Astrocyte (in vitro differentiated cells and primary cell): Measurements from ENCODE around the gene SNAP25. TPM values are rescaled to one million over a fixed set of nuclear protein-coding genes. Genes with fewer than 3 reads are reported as not detected.

Experiments used
- DNase-seq: peaks from one replicate; pipeline ENCODE4 v3.0.0-alpha.2; 2010; ENCODE audit warnings: low read depth
- FAIRE-seq: peaks from 2 replicates; lab custom pipeline; 2011; peaks lifted over from hg19 to GRCh38; lab: Jason Lieb, UNC
- H2AFZ ChIP-seq: 2 replicates; pipeline ENCODE4 v1.6.0; 2012; ENCODE audit warnings: low read depth, low read length, inconsistent platforms
- H3K27ac ChIP-seq: 2 replicates; pipeline ENCODE4 v1.5.1; 2011; ENCODE audit warnings: low read depth, low read length, inconsistent platforms
- H3K27me3 ChIP-seq: 2 replicates; pipeline ENCODE4 v1.6.0; 2011; ENCODE audit warnings: low read length, inconsistent platforms; ENCODE audit not compliant: insufficient read depth
- H3K36me3 ChIP-seq: 2 replicates; pipeline ENCODE4 v1.5.1; 2011; ENCODE audit warnings: low read length, inconsistent platforms; ENCODE audit not compliant: insufficient read depth
- H3K4me1 ChIP-seq: 2 replicates; pipeline ENCODE4 v1.5.1; 2011; ENCODE audit warnings: low read length, inconsistent platforms; ENCODE audit not compliant: insufficient read depth
- H3K4me2 ChIP-seq: 2 replicates; pipeline ENCODE4 v1.6.0; 2012; ENCODE audit warnings: low read length, inconsistent platforms
- H3K4me3 ChIP-seq: 2 replicates; pipeline ENCODE4 v1.5.1; 2011; ENCODE audit warnings: low read depth, mild to moderate bottlenecking, low read length, inconsistent platforms; ENCODE audit not compliant: insufficient read depth
- H3K79me2 ChIP-seq: 2 replicates; pipeline ENCODE4 v1.6.0; 2012; ENCODE audit warnings: mild to moderate bottlenecking, low read length, inconsistent platforms; ENCODE audit not compliant: insufficient read depth
- H3K9ac ChIP-seq: 2 replicates; pipeline ENCODE4 v1.6.0; 2012; ENCODE audit warnings: mild to moderate bottlenecking, low read length, inconsistent platforms
- H3K9me3 ChIP-seq: 2 replicates; pipeline ENCODE4 v1.5.1; 2012; ENCODE audit warnings: low read depth, mild to moderate bottlenecking, low read length, inconsistent platforms; ENCODE audit not compliant: insufficient read depth
- H4K20me1 ChIP-seq: 2 replicates; pipeline ENCODE4 v1.6.0; 2012; ENCODE audit warnings: low read length, inconsistent platforms; ENCODE audit not compliant: insufficient read depth
- H3K27ac Mint-ChIP-seq: one replicate; pipeline ENCODE4 v1.8.0; 2021; ENCODE audit warnings: mild to moderate bottlenecking, mixed read lengths; ENCODE audit not compliant: unreplicated experiment
- H3K27me3 Mint-ChIP-seq: one replicate; pipeline ENCODE4 v1.8.0; 2021; ENCODE audit warnings: low read depth, mixed read lengths; ENCODE audit not compliant: unreplicated experiment
- H3K36me3 Mint-ChIP-seq: one replicate; pipeline ENCODE4 v1.8.0; 2021; ENCODE audit warnings: low read depth, mixed read lengths; ENCODE audit not compliant: unreplicated experiment
- H3K4me1 Mint-ChIP-seq: one replicate; pipeline ENCODE4 v1.8.0; 2021; ENCODE audit warnings: low read depth, mixed read lengths; ENCODE audit not compliant: unreplicated experiment
- H3K4me3 Mint-ChIP-seq: one replicate; pipeline ENCODE4 v1.8.0; 2021; ENCODE audit warnings: mild to moderate bottlenecking, moderate library complexity, mixed read lengths; ENCODE audit not compliant: unreplicated experiment
- H3K9me3 Mint-ChIP-seq: one replicate; pipeline ENCODE4 v1.8.0; 2021; ENCODE audit warnings: mild to moderate bottlenecking, mixed read lengths; ENCODE audit not compliant: unreplicated experiment
- CTCF ChIP-seq: IDR thresholded peaks from 2 replicates; pipeline ENCODE4 v1.5.1; 2011; ENCODE audit warnings: low read depth, mild to moderate bottlenecking, inconsistent platforms, low read length, moderate library complexity; ENCODE audit not compliant: insufficient read depth
- EZH2 ChIP-seq: IDR thresholded peaks from 2 replicates; pipeline ENCODE4 v1.6.1; 2012; ENCODE audit warnings: mild to moderate bottlenecking, low read length, inconsistent platforms; ENCODE audit not compliant: insufficient read depth
- total RNA-seq: library from RNA; stranded (reverse); gene quantifications from 2 replicates; pipeline ENCODE4 v1.2.1, GENCODE V29; 2021

The SNAP25 gene
- total RNA-seq, 1 donor from 2014 or later, result 3.9 TPM

DNA sequence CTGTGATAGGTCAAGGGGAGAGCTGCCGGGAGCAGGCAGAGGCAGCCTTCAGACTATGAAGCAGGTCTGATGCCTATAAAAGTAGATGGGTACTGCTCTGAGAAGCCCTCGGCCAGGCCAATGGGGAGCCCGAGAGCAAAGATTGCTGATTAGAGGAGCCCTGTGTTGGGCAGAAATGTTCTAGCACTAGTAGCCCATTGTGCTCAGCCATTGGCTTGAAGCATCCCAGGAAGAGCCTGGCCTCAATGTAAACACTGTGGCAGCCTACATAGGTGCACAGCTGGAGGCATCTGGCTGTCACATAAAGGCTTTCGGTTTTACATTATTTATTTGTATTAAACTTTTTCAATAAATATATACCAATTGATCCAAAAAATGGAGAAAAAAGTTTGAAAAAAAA is 67.7 kb downstream of the SNAP25 start:
- Mint-ChIP-seq H3K27ac (no peak overlapping the region), H3K27me3 (no peaks in the 10 kb centered on the region), H3K9me3 (peaks cover 1% of the 10 kb centered on the region), H3K36me3 (no peaks in the 10 kb centered on the region), H3K4me3 (no peak overlapping the region), H3K4me1 (peaks cover 28% of the 10 kb centered on the region)
- H3K4me2 ChIP-seq, result no peak overlapping the region
- H2AFZ ChIP-seq, result no peak overlapping the region
- H3K79me2 ChIP-seq, result no peaks in the 10 kb centered on the region
- H3K27me3 ChIP-seq, result no peaks in the 10 kb centered on the region
- no peaks in the 10 kb centered on the region for H3K36me3 ChIP-seq
- peaks cover 3% of the 10 kb centered on the region for H3K4me1 ChIP-seq
- H3K27ac ChIP-seq, result no peak overlapping the region
- DNase-seq (no peak), FAIRE-seq (no peak)
- H3K9me3 ChIP-seq, result no peaks in the 10 kb centered on the region
- H3K4me3 ChIP-seq, result no peak overlapping the region
- TF ChIP-seq CTCF (no peak), EZH2 (no peak)
- no peak overlapping the region for H3K9ac ChIP-seq
- no peaks in the 10 kb centered on the region for H4K20me1 ChIP-seq

DNA sequence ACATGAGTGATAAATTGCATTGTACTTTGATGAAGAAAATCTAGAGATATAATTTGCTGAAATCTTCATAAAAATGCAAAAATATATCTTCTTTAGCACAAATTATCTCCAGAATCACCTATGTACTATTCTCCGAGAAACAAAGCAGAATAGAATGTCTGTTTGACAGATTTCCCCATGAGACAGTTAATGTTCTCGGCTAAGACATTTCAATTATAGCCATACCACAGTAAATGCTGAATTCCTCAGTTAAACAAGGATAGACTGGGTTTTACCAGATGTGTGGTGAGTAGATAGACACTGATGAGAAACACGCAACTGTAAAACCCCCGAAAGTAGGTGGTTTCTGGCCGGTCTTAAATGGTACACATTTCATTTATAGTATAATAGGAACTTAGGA is 69.8 kb downstream of the SNAP25 start:
- Histone ChIP-seq H2AFZ (no peak overlapping the region), H3K4me1 (no peaks in the 10 kb centered on the region), H3K4me2 (no peak overlapping the region), H3K79me2 (no peaks in the 10 kb centered on the region), H3K36me3 (no peaks in the 10 kb centered on the region), H3K9ac (no peak overlapping the region), H3K27ac (no peak overlapping the region), H3K27me3 (peaks cover 4% of the 10 kb centered on the region), H3K4me3 (no peak overlapping the region), H3K9me3 (no peaks in the 10 kb centered on the region), H4K20me1 (no peaks in the 10 kb centered on the region)
- Mint-ChIP-seq H3K36me3 (no peaks in the 10 kb centered on the region), H3K27me3 (no peaks in the 10 kb centered on the region), H3K4me3 (no peak overlapping the region), H3K4me1 (peaks cover 9% of the 10 kb centered on the region), H3K27ac (no peak overlapping the region), H3K9me3 (peaks cover 1% of the 10 kb centered on the region)
- FAIRE-seq (no peak), DNase-seq (no peak)
- no peak for TF ChIP-seq EZH2

DNA sequence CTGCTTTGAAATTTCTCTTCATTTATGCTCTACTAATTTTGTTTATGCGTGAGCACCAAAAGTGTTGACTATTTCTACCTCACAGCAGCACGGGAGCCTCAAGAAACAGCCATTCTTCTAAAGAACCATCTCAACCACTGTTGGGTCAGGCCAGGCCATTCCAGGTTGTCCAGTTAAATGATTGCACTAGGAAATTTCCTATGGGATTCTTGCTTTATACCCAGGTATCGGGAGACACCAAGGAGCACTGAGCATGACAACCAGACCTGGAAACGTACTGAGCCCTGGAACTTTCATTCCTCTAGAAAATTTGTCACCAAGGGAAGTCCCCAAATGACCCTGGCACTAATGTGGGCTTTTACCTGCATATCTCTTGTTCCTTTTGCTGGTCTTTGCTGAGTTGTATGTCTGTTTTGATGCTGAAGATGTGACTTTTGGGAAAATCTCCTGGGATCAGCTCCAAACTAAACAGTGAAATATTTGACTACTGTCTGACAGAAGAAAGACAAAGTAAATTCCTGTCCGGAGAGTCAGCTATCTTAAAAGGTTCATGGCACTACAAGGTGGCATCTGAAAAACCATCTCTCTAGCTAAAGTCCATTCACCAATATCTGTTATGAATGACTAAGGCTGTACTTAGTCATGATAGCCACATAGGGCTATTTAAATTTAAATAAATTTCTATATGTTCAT is 70.5 kb downstream of the SNAP25 start:
- no peak overlapping the region for H3K27ac ChIP-seq
- H3K4me3 Mint-ChIP-seq, result no peak overlapping the region
- H3K9me3 ChIP-seq, result no peaks in the 10 kb centered on the region
- no peaks in the 10 kb centered on the region for H3K4me1 ChIP-seq
- no peak overlapping the region for H3K4me3 ChIP-seq
- no peak overlapping the region for H3K4me2 ChIP-seq
- H3K9ac ChIP-seq, result no peak overlapping the region
- no peaks in the 10 kb centered on the region for H4K20me1 ChIP-seq
- no peak overlapping the region for H3K27ac Mint-ChIP-seq
- no peaks in the 10 kb centered on the region for H3K36me3 ChIP-seq
- no peaks in the 10 kb centered on the region for H3K27me3 Mint-ChIP-seq
- H3K79me2 ChIP-seq, result no peaks in the 10 kb centered on the region
- FAIRE-seq, result no peak
- DNase-seq, result no peak
- TF ChIP-seq EZH2 (no peak), CTCF (no peak)
- peaks cover 1% of the 10 kb centered on the region for H3K9me3 Mint-ChIP-seq
- peaks cover 4% of the 10 kb centered on the region for H3K27me3 ChIP-seq
- no peak overlapping the region for H2AFZ ChIP-seq
- no peaks in the 10 kb centered on the region for H3K36me3 Mint-ChIP-seq
- H3K4me1 Mint-ChIP-seq, result peaks cover 7% of the 10 kb centered on the region
